A549 (cell line): ENCODE data around the gene CNTNAP2. TPM values are rescaled to one million over a fixed set of nuclear protein-coding genes. Genes with fewer than 3 reads are reported as not detected.

Experiments used
- ATAC-seq, 2 experiments: fragments of 200-7000 bp in 1 of 2; fragments of >200 bp in 1 of 2; cut with Nextera tagmentation in 1 of 2; cut with Tn5 transposase in 1 of 2; 3 replicates each; pipeline versions ENCODE4 v1.8.0 to v1.9.1; 2018 to 2020; ENCODE audit warnings: mild to moderate bottlenecking in 1 of 2, moderate library complexity in 1 of 2
- CTCF ChIA-PET: fragments of 300-600 bp; sonication (Branson Sonifier 250); formaldehyde crosslinking; extraction: SDS; loops from one replicate; lab custom pipeline; 2021; ENCODE audit warnings: antibody characterized with exemption, inconsistent platforms; lab: Yijun Ruan, JAX
- POLR2A ChIA-PET: fragments of 350-600 bp; formaldehyde crosslinking; extraction: SDS; loops from one replicate; lab custom pipeline; 2021; ENCODE audit warnings: antibody characterized with exemption, inconsistent platforms; lab: Yijun Ruan, JAX
- DNase-seq, 2 experiments: peaks; one replicate each; pipeline versions ENCODE4 v3.0.0 to v3.0.0-alpha.2; 2011 to 2016; ENCODE audit warnings: low read depth in 1 of 2, low spot score in 1 of 2
- FAIRE-seq: peaks from 2 replicates; lab custom pipeline; 2011; peaks lifted over from hg19 to GRCh38; lab: Jason Lieb, UNC
- H3K27ac ChIP-seq, 2 experiments: fragments of >200 bp; sonication (Bioruptor Twin); formaldehyde crosslinking; 3 replicates each; pipeline ENCODE4 v1.5.1; 2016 to 2017
- H3K4me1 ChIP-seq: fragments of >200 bp; sonication (Bioruptor Twin); formaldehyde crosslinking; 3 replicates; pipeline ENCODE4 v1.6.1; 2016
- H3K4me2 ChIP-seq: fragments of >200 bp; sonication (Bioruptor Twin); formaldehyde crosslinking; 3 replicates; pipeline ENCODE4 v1.6.1; 2016
- H3K4me3 ChIP-seq: fragments of >200 bp; sonication (Bioruptor Twin); formaldehyde crosslinking; 3 replicates; pipeline ENCODE4 v1.5.1; 2016
- H3K9me3 ChIP-seq: fragments of >200 bp; sonication (Bioruptor Twin); formaldehyde crosslinking; 3 replicates; pipeline ENCODE4 v1.6.1; 2016
- CBX8 ChIP-seq: fragments of 200-600 bp; sonication (generic); IDR thresholded peaks from 2 replicates; pipeline ENCODE4 v1.6.1; 2016
- CEBPB ChIP-seq, 2 experiments: fragments of >200 bp in 1 of 2; sonication (Bioruptor Twin) in 1 of 2; formaldehyde crosslinking in 1 of 2; IDR thresholded peaks; 2 replicates each; pipeline ENCODE4 v1.6.1; 2012 to 2016
- CHD2 ChIP-seq: fragments of 150-350 bp; IDR thresholded peaks from 2 replicates; pipeline ENCODE4 v1.6.1; 2014; ENCODE audit warnings: low read length; ENCODE audit not compliant: partially characterized antibody
- CHD4 ChIP-seq: fragments of 200-600 bp; sonication (generic); IDR thresholded peaks from 2 replicates; pipeline ENCODE4 v1.6.1; 2016; ENCODE audit warnings: antibody characterized with exemption, mild to moderate bottlenecking, borderline replicate concordance
- ESRRA ChIP-seq: fragments of 150-350 bp; IDR thresholded peaks from 2 replicates; pipeline ENCODE4 v1.6.1; 2014; ENCODE audit warnings: mild to moderate bottlenecking, low read length, borderline replicate concordance
- FOSL2 ChIP-seq, 2 experiments: fragments of 450-650 bp in 1 of 2; fragments of >200 bp in 1 of 2; sonication (Bioruptor Twin) in 1 of 2; formaldehyde crosslinking; IDR thresholded peaks; 2 replicates each; pipeline versions ENCODE4 v1.5.0 to v1.6.1; 2016 to 2020; ENCODE audit warnings: mild to moderate bottlenecking in 1 of 2, moderate library complexity in 1 of 2
- HDAC2 ChIP-seq: fragments of 200-600 bp; sonication (generic); IDR thresholded peaks from 2 replicates; pipeline ENCODE4 v1.6.1; 2016
- HEYL ChIP-seq: fragments of 250-450 bp; sonication (Bioruptor Pico); IDR thresholded peaks from 2 replicates; pipeline ENCODE4 v1.8.0; 2021; ENCODE audit warnings: mild to moderate bottlenecking, moderate library complexity
- HOXA7 ChIP-seq: fragments of 250-450 bp; sonication (Bioruptor Pico); IDR thresholded peaks from 2 replicates; pipeline ENCODE4 v1.5.0; 2020; ENCODE audit warnings: mild to moderate bottlenecking, moderate library complexity
- KDM1A ChIP-seq: fragments of 200-600 bp; sonication (generic); IDR thresholded peaks from 2 replicates; pipeline ENCODE4 v1.6.1; 2016; ENCODE audit warnings: low read depth, mild to moderate bottlenecking
- MAZ ChIP-seq: fragments of 150-350 bp; IDR thresholded peaks from 2 replicates; pipeline ENCODE4 v1.6.1; 2014; ENCODE audit warnings: antibody characterized with exemption, low read depth, low read length, borderline replicate concordance
- NPAS2 ChIP-seq: fragments of 250-450 bp; sonication (Bioruptor Pico); IDR thresholded peaks from 2 replicates; pipeline ENCODE4 v1.8.0; 2022; ENCODE audit warnings: mild to moderate bottlenecking, moderate library complexity, borderline replicate concordance
- RAD21 ChIP-seq, 2 experiments: fragments of >200 bp in 1 of 2; sonication (Bioruptor Twin) in 1 of 2; formaldehyde crosslinking in 1 of 2; IDR thresholded peaks in 1 of 2; conservative IDR thresholded peaks in 1 of 2; 2 replicates in 1 of 2; 3 replicates in 1 of 2; pipeline ENCODE4 v1.6.1; 2012 to 2018; ENCODE audit warnings: inconsistent platforms in 1 of 2
- RCOR1 ChIP-seq: fragments of 150-350 bp; IDR thresholded peaks from 2 replicates; pipeline ENCODE4 v1.6.1; 2014; ENCODE audit warnings: antibody characterized with exemption, low read length, low read depth
- RFX5 ChIP-seq: fragments of 450-650 bp; IDR thresholded peaks from 2 replicates; pipeline ENCODE4 v1.7.1; 2014; ENCODE audit warnings: antibody characterized with exemption, mild to moderate bottlenecking, moderate library complexity
- SMC3 ChIP-seq: fragments of >200 bp; sonication (Bioruptor Twin); formaldehyde crosslinking; IDR thresholded peaks from 3 replicates; pipeline ENCODE4 v1.6.1; 2018; ENCODE audit warnings: inconsistent platforms
- ZC3H11A ChIP-seq: fragments of 450-650 bp; IDR thresholded peaks from 2 replicates; pipeline ENCODE4 v1.6.1; 2014; ENCODE audit warnings: antibody characterized with exemption, mild to moderate bottlenecking
- ZSCAN20 ChIP-seq: fragments of 250-450 bp; sonication (Bioruptor Pico); IDR thresholded peaks from 2 replicates; pipeline ENCODE4 v1.8.0; 2022; ENCODE audit warnings: mild to moderate bottlenecking, moderate library complexity
- WGBS: methylation state at CpG from one replicate; pipeline ENCODE4 v1.1.6; 2017; ENCODE audit errors: missing lambda C conversion rate; 5-methylcytosine and 5-hydroxymethylcytosine counted together
- polyA plus RNA-seq, 4 experiments: library from polyadenylated mRNA; depleted of rRNA in 3 of 4; stranded (reverse); fragments of >200 nt; fragmentation: RNase III in 1 of 4; extraction: RNeasy Plus Mini Kit Qiagen cat#74134 plus additional on column Dnase treatment in 1 of 4; gene quantifications; 2 replicates in 3 of 4; 3 replicates in 1 of 4; pipeline ENCODE4 v1.2.3, GENCODE V29; 2011 to 2017
- TF ChIP-seq, protein P1 (sequence below): fragments of >200 bp; sonication (Bioruptor Twin); formaldehyde crosslinking; IDR thresholded peaks from 3 replicates; pipeline ENCODE4 v1.5.1; 2016
- TF ChIP-seq, protein P2 (sequence below): fragments of 200-600 bp; sonication (generic); IDR thresholded peaks from 2 replicates; pipeline ENCODE4 v1.6.1; 2016; ENCODE audit warnings: antibody characterized with exemption, mild to moderate bottlenecking, moderate library complexity
- TF ChIP-seq, protein P3 (sequence below): IDR thresholded peaks from 2 replicates; pipeline ENCODE4 v1.6.1; 2012
- TF ChIP-seq, protein P4 (sequence below): fragments of 450-650 bp; IDR thresholded peaks from 2 replicates; pipeline ENCODE4 v1.6.1; 2014; ENCODE audit warnings: antibody characterized with exemption
- TF ChIP-seq, protein P5 (sequence below): IDR thresholded peaks from 2 replicates; pipeline ENCODE4 v1.6.1; 2012

The CNTNAP2 gene
- polyA plus RNA-seq, 2 of the 4 experiments (the other 2 are of a cell fraction), result 0.05 to 0.13 TPM

DNA sequence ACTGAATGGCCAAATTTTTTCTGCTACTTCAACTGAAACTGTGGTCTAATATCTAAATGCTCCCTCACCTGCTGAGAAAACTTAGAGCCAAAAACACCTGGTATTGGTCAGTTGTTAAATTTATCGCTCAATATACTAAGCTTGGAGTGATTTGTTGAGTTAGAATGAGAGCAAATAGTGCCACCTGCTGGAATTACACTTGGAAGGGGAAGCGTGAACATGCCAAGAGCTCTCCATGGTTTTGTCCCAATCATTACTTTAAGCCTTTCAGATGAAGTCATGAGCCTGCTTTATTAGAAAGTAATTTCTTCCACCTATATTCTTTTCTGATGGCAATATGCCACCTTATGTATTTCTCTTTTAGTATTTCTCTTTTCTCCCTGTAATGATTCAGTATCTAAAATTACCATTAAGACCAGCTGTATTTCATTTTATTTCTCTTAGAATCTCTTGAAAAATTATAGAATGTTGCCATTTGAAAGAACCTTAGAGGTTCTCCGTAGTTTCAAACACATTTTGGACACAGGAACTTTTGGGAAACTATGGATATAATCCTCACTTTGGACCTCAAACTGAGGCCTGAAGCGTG, 2026.2 kb downstream of the CNTNAP2 start:
- no peak overlapping the region for H3K4me3 ChIP-seq
- peak in 1 of 2 experiments; percentile 50 for DNase-seq
- 3% methylated on average over 4 of the region's 4 CpGs for WGBS
- peak in 1 of 2 experiments; percentile 75; a peak in 3 of 6 replicates for ATAC-seq
- peak; percentile 32; the same call in 2 of the 3 replicates for TF ChIP-seq SMC3
- no peak for TF ChIP-seq RCOR1
- TF ChIP-seq, protein P1, sequence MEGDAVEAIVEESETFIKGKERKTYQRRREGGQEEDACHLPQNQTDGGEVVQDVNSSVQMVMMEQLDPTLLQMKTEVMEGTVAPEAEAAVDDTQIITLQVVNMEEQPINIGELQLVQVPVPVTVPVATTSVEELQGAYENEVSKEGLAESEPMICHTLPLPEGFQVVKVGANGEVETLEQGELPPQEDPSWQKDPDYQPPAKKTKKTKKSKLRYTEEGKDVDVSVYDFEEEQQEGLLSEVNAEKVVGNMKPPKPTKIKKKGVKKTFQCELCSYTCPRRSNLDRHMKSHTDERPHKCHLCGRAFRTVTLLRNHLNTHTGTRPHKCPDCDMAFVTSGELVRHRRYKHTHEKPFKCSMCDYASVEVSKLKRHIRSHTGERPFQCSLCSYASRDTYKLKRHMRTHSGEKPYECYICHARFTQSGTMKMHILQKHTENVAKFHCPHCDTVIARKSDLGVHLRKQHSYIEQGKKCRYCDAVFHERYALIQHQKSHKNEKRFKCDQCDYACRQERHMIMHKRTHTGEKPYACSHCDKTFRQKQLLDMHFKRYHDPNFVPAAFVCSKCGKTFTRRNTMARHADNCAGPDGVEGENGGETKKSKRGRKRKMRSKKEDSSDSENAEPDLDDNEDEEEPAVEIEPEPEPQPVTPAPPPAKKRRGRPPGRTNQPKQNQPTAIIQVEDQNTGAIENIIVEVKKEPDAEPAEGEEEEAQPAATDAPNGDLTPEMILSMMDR, result peak; percentile 39; the same call in 2 of the 3 replicates
- TF ChIP-seq ZSCAN20 (CRISPR knock-in tag), result no peak
- TF ChIP-seq ZC3H11A, result no peak
- TF ChIP-seq, protein P2, sequence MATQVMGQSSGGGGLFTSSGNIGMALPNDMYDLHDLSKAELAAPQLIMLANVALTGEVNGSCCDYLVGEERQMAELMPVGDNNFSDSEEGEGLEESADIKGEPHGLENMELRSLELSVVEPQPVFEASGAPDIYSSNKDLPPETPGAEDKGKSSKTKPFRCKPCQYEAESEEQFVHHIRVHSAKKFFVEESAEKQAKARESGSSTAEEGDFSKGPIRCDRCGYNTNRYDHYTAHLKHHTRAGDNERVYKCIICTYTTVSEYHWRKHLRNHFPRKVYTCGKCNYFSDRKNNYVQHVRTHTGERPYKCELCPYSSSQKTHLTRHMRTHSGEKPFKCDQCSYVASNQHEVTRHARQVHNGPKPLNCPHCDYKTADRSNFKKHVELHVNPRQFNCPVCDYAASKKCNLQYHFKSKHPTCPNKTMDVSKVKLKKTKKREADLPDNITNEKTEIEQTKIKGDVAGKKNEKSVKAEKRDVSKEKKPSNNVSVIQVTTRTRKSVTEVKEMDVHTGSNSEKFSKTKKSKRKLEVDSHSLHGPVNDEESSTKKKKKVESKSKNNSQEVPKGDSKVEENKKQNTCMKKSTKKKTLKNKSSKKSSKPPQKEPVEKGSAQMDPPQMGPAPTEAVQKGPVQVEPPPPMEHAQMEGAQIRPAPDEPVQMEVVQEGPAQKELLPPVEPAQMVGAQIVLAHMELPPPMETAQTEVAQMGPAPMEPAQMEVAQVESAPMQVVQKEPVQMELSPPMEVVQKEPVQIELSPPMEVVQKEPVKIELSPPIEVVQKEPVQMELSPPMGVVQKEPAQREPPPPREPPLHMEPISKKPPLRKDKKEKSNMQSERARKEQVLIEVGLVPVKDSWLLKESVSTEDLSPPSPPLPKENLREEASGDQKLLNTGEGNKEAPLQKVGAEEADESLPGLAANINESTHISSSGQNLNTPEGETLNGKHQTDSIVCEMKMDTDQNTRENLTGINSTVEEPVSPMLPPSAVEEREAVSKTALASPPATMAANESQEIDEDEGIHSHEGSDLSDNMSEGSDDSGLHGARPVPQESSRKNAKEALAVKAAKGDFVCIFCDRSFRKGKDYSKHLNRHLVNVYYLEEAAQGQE, result peak; percentile 77; the same call in 1 of the 2 replicates
- TF ChIP-seq RAD21 (conservative IDR thresholded peaks at IDR 0.05 in 1 of 2, IDR thresholded peaks at IDR 0.05 in 1 of 2), result peak; percentile 47 to 54; a peak in 4 of 5 replicates
- no peak for TF ChIP-seq HEYL
- TF ChIP-seq RFX5, result no peak
- TF ChIP-seq CHD4, result no peak
- ChIA-PET CTCF (interaction anchor here (0.5 to 1.3 kb wide), 6 partner anchors 11 to 1128 kb away, joined by 3 to 5 read pairs (median 3); no protein-coding TSS in a partner anchor), POLR2A (no interaction called here)
- no peak overlapping the region for H3K27ac ChIP-seq
- H3K4me1 ChIP-seq, result no peaks in the 10 kb centered on the region
- FAIRE-seq, result no peak
- no peak overlapping the region for H3K4me2 ChIP-seq
- H3K9me3 ChIP-seq, result no peaks in the 10 kb centered on the region

DNA sequence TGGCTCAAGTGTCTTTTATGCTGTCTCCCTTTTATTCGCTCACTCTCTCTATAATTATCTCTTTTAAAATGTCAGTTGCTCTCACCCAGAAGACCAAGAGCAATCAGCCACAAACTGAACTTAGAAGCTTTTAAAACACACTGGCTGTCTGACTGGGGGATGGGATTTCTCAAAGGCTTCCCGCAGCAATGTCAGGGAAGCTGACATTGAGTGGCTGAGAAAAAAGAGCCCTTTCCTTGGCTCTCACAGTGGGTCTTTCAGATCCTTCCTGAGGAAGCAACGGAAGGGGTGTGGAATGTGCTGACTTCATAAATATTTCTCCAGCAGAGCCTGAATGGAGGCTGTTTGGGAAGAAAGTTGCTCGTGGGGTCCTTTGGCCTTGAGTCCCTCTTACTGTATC, 2028.2 kb downstream of the CNTNAP2 start:
- H3K27ac ChIP-seq, result no peak overlapping the region
- no peak for ATAC-seq
- TF ChIP-seq ZC3H11A, result no peak
- TF ChIP-seq, all 56 proteins: peak for 0
- FAIRE-seq (no peak), DNase-seq (no peak)
- CTCF ChIA-PET, result interaction anchor here (0.6 kb wide), 1 partner anchor 120 kb away, joined by 3 read pairs; no protein-coding TSS in a partner anchor
- Histone ChIP-seq H3K4me1 (no peaks in the 10 kb centered on the region), H3K9me3 (no peaks in the 10 kb centered on the region), H3K4me3 (no peak overlapping the region), H3K4me2 (no peak overlapping the region)
- WGBS, result 7% methylated on average over 4 of the region's 4 CpGs
- POLR2A ChIA-PET, result no interaction called here

DNA sequence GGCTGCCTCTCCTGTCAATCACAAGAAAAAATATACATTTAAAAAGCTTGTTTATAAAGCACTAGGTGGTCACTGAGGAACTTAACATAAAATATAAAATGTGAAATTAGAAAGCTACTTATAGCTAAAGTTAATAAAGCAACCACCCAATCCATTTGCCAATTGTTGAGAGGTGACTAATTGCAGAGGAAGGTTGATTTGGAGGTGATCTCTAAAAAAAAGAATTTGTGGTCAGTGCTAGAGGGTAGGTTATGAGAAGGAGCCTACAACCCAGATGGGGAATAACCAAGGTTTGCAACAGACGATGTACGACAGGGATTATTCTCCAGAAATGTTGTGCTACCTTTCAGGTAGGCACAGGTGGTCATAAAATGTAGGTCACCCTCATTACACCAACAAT, 2029.7 kb downstream of the CNTNAP2 start:
- WGBS, result 0% methylated on average over 2 of the region's 2 CpGs
- no peak for DNase-seq
- ChIA-PET POLR2A (no interaction called here), CTCF (no interaction called here)
- H3K4me3 ChIP-seq, result no peak overlapping the region
- FAIRE-seq, result no peak
- no peak for ATAC-seq
- H3K4me2 ChIP-seq, result no peak overlapping the region
- H3K9me3 ChIP-seq, result no peaks in the 10 kb centered on the region
- no peak overlapping the region for H3K27ac ChIP-seq
- no peaks in the 10 kb centered on the region for H3K4me1 ChIP-seq
- TF ChIP-seq NPAS2 (CRISPR knock-in tag) (no peak), FOSL2 (IDR thresholded peaks at IDR 0.05) (no peak), FOSL2 (CRISPR knock-in tag; IDR thresholded peaks at IDR 0.05) (no peak), HDAC2 (no peak), KDM1A (no peak), ESRRA (no peak), HOXA7 (CRISPR knock-in tag) (no peak), MAZ (no peak), RCOR1 (no peak), CEBPB (IDR thresholded peaks at IDR 0.05) (no peak), CBX8 (no peak), CHD2 (no peak)
- TF ChIP-seq, protein P3, sequence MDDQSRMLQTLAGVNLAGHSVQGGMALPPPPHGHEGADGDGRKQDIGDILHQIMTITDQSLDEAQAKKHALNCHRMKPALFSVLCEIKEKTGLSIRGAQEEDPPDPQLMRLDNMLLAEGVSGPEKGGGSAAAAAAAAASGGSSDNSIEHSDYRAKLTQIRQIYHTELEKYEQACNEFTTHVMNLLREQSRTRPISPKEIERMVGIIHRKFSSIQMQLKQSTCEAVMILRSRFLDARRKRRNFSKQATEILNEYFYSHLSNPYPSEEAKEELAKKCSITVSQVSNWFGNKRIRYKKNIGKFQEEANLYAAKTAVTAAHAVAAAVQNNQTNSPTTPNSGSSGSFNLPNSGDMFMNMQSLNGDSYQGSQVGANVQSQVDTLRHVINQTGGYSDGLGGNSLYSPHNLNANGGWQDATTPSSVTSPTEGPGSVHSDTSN, result no peak
- TF ChIP-seq, protein P4, sequence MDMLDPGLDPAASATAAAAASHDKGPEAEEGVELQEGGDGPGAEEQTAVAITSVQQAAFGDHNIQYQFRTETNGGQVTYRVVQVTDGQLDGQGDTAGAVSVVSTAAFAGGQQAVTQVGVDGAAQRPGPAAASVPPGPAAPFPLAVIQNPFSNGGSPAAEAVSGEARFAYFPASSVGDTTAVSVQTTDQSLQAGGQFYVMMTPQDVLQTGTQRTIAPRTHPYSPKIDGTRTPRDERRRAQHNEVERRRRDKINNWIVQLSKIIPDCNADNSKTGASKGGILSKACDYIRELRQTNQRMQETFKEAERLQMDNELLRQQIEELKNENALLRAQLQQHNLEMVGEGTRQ, result no peak
- TF ChIP-seq, protein P5, sequence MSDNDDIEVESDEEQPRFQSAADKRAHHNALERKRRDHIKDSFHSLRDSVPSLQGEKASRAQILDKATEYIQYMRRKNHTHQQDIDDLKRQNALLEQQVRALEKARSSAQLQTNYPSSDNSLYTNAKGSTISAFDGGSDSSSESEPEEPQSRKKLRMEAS, result no peak
